CD14-positive monocyte (primary cell): ENCODE measurements around the gene CYP27B1. TPM values are rescaled to one million over a fixed set of nuclear protein-coding genes. Genes with fewer than 3 reads are reported as not detected.

Experiments
- DNase-seq, 3 donors: peaks; one replicate each; pipeline ENCODE4 v3.0.0-alpha.2; 2011 to 2022
- H2AFZ ChIP-seq: 2 replicates; pipeline ENCODE4 v1.6.0; 2012; ENCODE audit warnings: mild to moderate bottlenecking, low read depth, low read length, inconsistent platforms; ENCODE audit not compliant: insufficient read depth, poor library complexity, severe bottlenecking
- H3K27ac ChIP-seq, 2 donors: 1 replicate in 1 of 2; 2 replicates in 1 of 2; pipeline ENCODE4 v1.5.1; 2012 to 2013; ENCODE audit warnings: low read length in 2 of 2, control low read depth in 1 of 2, inconsistent platforms in 1 of 2, low read depth in 1 of 2, mild to moderate bottlenecking in 1 of 2
- H3K27me3 ChIP-seq, 2 donors: one replicate each; pipeline versions ENCODE4 v1.6.0 to v1.6.1; 2011 to 2013; ENCODE audit warnings: low read length in 2 of 2; ENCODE audit not compliant: control insufficient read depth in 2 of 2, insufficient read depth in 2 of 2
- H3K36me3 ChIP-seq, 2 donors: replicated peaks in 1 of 2; 1 replicate in 1 of 2; 2 replicates in 1 of 2; pipeline versions ENCODE4 v1.5.1 to v1.6.1; 2012 to 2013; ENCODE audit warnings: low read length in 2 of 2, control low read depth in 1 of 2, inconsistent platforms in 1 of 2, mild to moderate bottlenecking in 1 of 2; ENCODE audit not compliant: insufficient read depth in 2 of 2, control insufficient read depth in 1 of 2
- H3K4me1 ChIP-seq, 2 donors: 1 replicate in 1 of 2; 2 replicates in 1 of 2; pipeline versions ENCODE4 v1.5.1 to v1.6.1; 2012 to 2013; ENCODE audit warnings: low read length in 2 of 2, control low read depth in 1 of 2, inconsistent platforms in 1 of 2, mild to moderate bottlenecking in 1 of 2, moderate library complexity in 1 of 2; ENCODE audit not compliant: insufficient read depth in 2 of 2, control insufficient read depth in 1 of 2
- H3K4me2 ChIP-seq: replicated peaks from 2 replicates; pipeline ENCODE3; 2012; ENCODE audit warnings: low read length, moderate library complexity, mild to moderate bottlenecking; ENCODE audit not compliant: poor library complexity, severe bottlenecking; ENCODE audit errors: extremely low read depth
- H3K4me3 ChIP-seq, 3 experiments: fragments of 200-600 bp in 1 of 3; sonication (generic) in 1 of 3; replicated peaks in 1 of 3; 1 replicate in 2 of 3; 2 replicates in 1 of 3; pipeline ENCODE4 v1.5.1; 2011 to 2013; ENCODE audit warnings: low read length in 3 of 3, mild to moderate bottlenecking in 3 of 3, control low read depth in 2 of 3, low read depth in 2 of 3, inconsistent platforms in 1 of 3, moderate library complexity in 1 of 3
- H3K79me2 ChIP-seq: 2 replicates; pipeline ENCODE4 v1.6.0; 2012; ENCODE audit warnings: mild to moderate bottlenecking, control low read depth, inconsistent platforms, low read length, moderate library complexity; ENCODE audit not compliant: insufficient read depth
- H3K9ac ChIP-seq: 2 replicates; pipeline ENCODE4 v1.6.0; 2017; ENCODE audit warnings: low read length, mild to moderate bottlenecking; ENCODE audit not compliant: insufficient read depth, poor library complexity, severe bottlenecking
- H3K9me3 ChIP-seq, 2 donors: replicated peaks in 1 of 2; 1 replicate in 1 of 2; 2 replicates in 1 of 2; pipeline versions ENCODE4 v1.5.1 to v1.6.1; 2012 to 2013; ENCODE audit warnings: low read length in 2 of 2, control low read depth in 1 of 2; ENCODE audit not compliant: control insufficient read depth in 1 of 2, insufficient read depth in 1 of 2
- H4K20me1 ChIP-seq: 2 replicates; pipeline ENCODE4 v1.6.0; 2012; ENCODE audit warnings: mild to moderate bottlenecking, low read length, control low read depth, moderate library complexity; ENCODE audit not compliant: insufficient read depth
- H3K27ac Mint-ChIP-seq, 7 donors: one replicate each; pipeline ENCODE4 v1.8.0; 2020; ENCODE audit warnings: mild to moderate bottlenecking in 7 of 7, mixed read lengths in 7 of 7, moderate library complexity in 6 of 7, inconsistent platforms in 2 of 7
- H3K27me3 Mint-ChIP-seq, 3 donors: one replicate each; pipeline ENCODE4 v1.8.0; 2021 to 2022; ENCODE audit warnings: low read depth in 3 of 3, mild to moderate bottlenecking in 3 of 3, mixed read lengths in 3 of 3, moderate library complexity in 3 of 3, inconsistent platforms in 1 of 3
- H3K36me3 Mint-ChIP-seq, 2 donors: one replicate each; pipeline ENCODE4 v1.8.0; 2020; ENCODE audit warnings: mixed read lengths in 2 of 2, inconsistent platforms in 1 of 2, mild to moderate bottlenecking in 1 of 2
- H3K4me1 Mint-ChIP-seq: one replicate; pipeline ENCODE4 v1.8.0; 2020; ENCODE audit warnings: mild to moderate bottlenecking, mixed read lengths
- H3K4me3 Mint-ChIP-seq, 2 donors: one replicate each; pipeline ENCODE4 v1.8.0; 2020; ENCODE audit warnings: mild to moderate bottlenecking in 2 of 2, mixed read lengths in 2 of 2, moderate library complexity in 1 of 2
- H3K9me3 Mint-ChIP-seq, 7 donors: one replicate each; pipeline ENCODE4 v1.8.0; 2020 to 2022; ENCODE audit warnings: mixed read lengths in 7 of 7, mild to moderate bottlenecking in 6 of 7, moderate library complexity in 6 of 7, inconsistent platforms in 2 of 7
- CTCF ChIP-seq: fragments of 200-600 bp; IDR thresholded peaks from one replicate; pipeline ENCODE4 v1.8.0; 2022; ENCODE audit warnings: antibody characterized with exemption, mild to moderate bottlenecking
- WGBS: methylation state at CpG from one replicate; pipeline ENCODE4 v1.1.5; 2013; ENCODE audit warnings: missing lambda C conversion rate; ENCODE audit not compliant: insufficient coverage; 5-methylcytosine and 5-hydroxymethylcytosine counted together
- intact Hi-C, 2 donors: fragments of 100-400 bp; cut with micrococcal nuclease; formaldehyde crosslinking; loops; one replicate each; pipeline versions ENCODE4 v1.15.0 to v1.15.1; 2023
- polyA plus RNA-seq, 3 donors: library from polyadenylated mRNA; depleted of rRNA in 1 of 3; unstranded in 2 of 3; stranded (reverse) in 1 of 3; fragments of 300-500 nt in 2 of 3; fragments of >200 nt in 1 of 3; fragmentation: Illumina TruSeq in 2 of 3; gene quantifications; 1 replicate in 2 of 3; 2 replicates in 1 of 3; pipeline ENCODE4 v1.2.3, GENCODE V29; 2012 to 2021

The CYP27B1 gene
- polyA plus RNA-seq, 3 donors = 0.81 TPM; not detected in 2

- Mint-ChIP-seq H3K36me3 (peaks cover 77 to 90% of the 10 kb centered on the region in 2 donors), H3K27ac (no peak overlapping the region), H3K4me3 (no peak overlapping the region), H3K4me1 (no peaks in the 10 kb centered on the region), H3K27me3 (no peaks in the 10 kb centered on the region), H3K9me3 (peaks cover 0 to 2% (median 0%) of the 10 kb centered on the region in 7 donors)
- Histone ChIP-seq H3K4me1 (no peaks in the 10 kb centered on the region), H4K20me1 (peaks cover 23% of the 10 kb centered on the region), H3K27me3 (no peaks in the 10 kb centered on the region), H3K9me3 (no peaks in the 10 kb centered on the region), H3K4me3 (no peak overlapping the region), H2AFZ (no peak overlapping the region), H3K4me2 (no peak overlapping the region), H3K9ac (no peak overlapping the region), H3K36me3 (peaks cover 94% of the 10 kb centered on the region in 2 donors), H3K27ac (no peak overlapping the region), H3K79me2 (peaks cover 2% of the 10 kb centered on the region)
- intact Hi-C loops = no loop called here
- 100% methylated on average over 3 of the region's 5 CpGs for WGBS
- DNase-seq = no peak
- TF ChIP-seq CTCF = no peak
These were observed 49.7 kb downstream of the CYP27B1 start for GRCh38 chr12:57717131-57717530.

- intact Hi-C loops = no loop called here
- H3K4me1 Mint-ChIP-seq = no peaks in the 10 kb centered on the region
- Histone ChIP-seq H3K9me3 (no peaks in the 10 kb centered on the region), H3K9ac (no peak overlapping the region), H2AFZ (no peak overlapping the region), H3K27ac (no peak overlapping the region), H3K4me2 (no peak overlapping the region), H4K20me1 (peaks cover 28% of the 10 kb centered on the region), H3K4me1 (no peaks in the 10 kb centered on the region), H3K36me3 (peaks cover 94 to 96% of the 10 kb centered on the region in 2 donors), H3K27me3 (no peaks in the 10 kb centered on the region), H3K79me2 (peaks cover 2% of the 10 kb centered on the region), H3K4me3 (no peak overlapping the region)
- no peak for TF ChIP-seq CTCF
- H3K4me3 Mint-ChIP-seq = no peak overlapping the region
- peaks cover 77 to 90% of the 10 kb centered on the region in 2 donors for H3K36me3 Mint-ChIP-seq
- H3K27ac Mint-ChIP-seq = peak overlapping the region in 1 of 7 donors; percentile 37
- H3K9me3 Mint-ChIP-seq = peaks cover 0 to 2% (median 0%) of the 10 kb centered on the region in 7 donors
- no peak for DNase-seq
- WGBS = 100% methylated on average over 2 of the region's 4 CpGs
- no peaks in the 10 kb centered on the region for H3K27me3 Mint-ChIP-seq
These were observed 50.6 kb downstream of the CYP27B1 start for GRCh38 chr12:57716305-57716704.
